Ascending aorta (tissue), 2 donors: ENCODE results near the gene APOB. TPM values are rescaled to one million over a fixed set of nuclear protein-coding genes. Genes with fewer than 3 reads are reported as not detected.

Experiments used
- DNase-seq, 2 donors: peaks; one replicate each; pipeline ENCODE4 v3.0.0-alpha.2; 2019; ENCODE audit warnings: low spot score in 2 of 2
- H3K27ac ChIP-seq, 2 donors: fragments of 200-600 bp; sonication (generic); one replicate each; pipeline ENCODE4 v1.5.1; 2016 to 2017; ENCODE audit warnings: mild to moderate bottlenecking in 1 of 2
- H3K27me3 ChIP-seq: fragments of 200-600 bp; sonication (generic); one replicate; pipeline ENCODE4 v1.5.1; 2017
- H3K36me3 ChIP-seq, 2 donors: fragments of 200-600 bp; sonication (generic); one replicate each; pipeline ENCODE4 v1.5.1; 2016
- H3K4me1 ChIP-seq, 2 donors: fragments of 200-600 bp; sonication (generic); one replicate each; pipeline ENCODE4 v1.5.1; 2016 to 2017; ENCODE audit warnings: mild to moderate bottlenecking in 1 of 2
- H3K4me3 ChIP-seq, 2 donors: fragments of 200-600 bp; sonication (generic); one replicate each; pipeline ENCODE4 v1.5.1; 2016 to 2017; ENCODE audit warnings: mild to moderate bottlenecking in 1 of 2
- H3K9me3 ChIP-seq, 2 donors: fragments of 200-600 bp; sonication (generic); one replicate each; pipeline ENCODE4 v1.5.1; 2016
- intact Hi-C: fragments of 100-400 bp; cut with DNase I; formaldehyde crosslinking; loops from one replicate; pipeline ENCODE4 v1.15.1; 2023
- total RNA-seq: library from RNA; depleted of rRNA; stranded (reverse); fragments of >200 nt; gene quantifications from one replicate; pipeline ENCODE4 v1.1.0, GENCODE V29; 2016
- TF ChIP-seq, protein P1 (sequence below), 3 experiments: fragments of 200-600 bp in 2 of 3; fragments of 450-650 bp in 1 of 3; sonication (generic) in 2 of 3; IDR thresholded peaks; one replicate each; pipeline ENCODE4 v1.5.1; 2016 to 2019; ENCODE audit warnings: antibody characterized with exemption in 3 of 3, mild to moderate bottlenecking in 1 of 3, moderate library complexity in 1 of 3

The APOB gene
- total RNA-seq, 1 donor from 2014 or later = 8.5 TPM

DNA sequence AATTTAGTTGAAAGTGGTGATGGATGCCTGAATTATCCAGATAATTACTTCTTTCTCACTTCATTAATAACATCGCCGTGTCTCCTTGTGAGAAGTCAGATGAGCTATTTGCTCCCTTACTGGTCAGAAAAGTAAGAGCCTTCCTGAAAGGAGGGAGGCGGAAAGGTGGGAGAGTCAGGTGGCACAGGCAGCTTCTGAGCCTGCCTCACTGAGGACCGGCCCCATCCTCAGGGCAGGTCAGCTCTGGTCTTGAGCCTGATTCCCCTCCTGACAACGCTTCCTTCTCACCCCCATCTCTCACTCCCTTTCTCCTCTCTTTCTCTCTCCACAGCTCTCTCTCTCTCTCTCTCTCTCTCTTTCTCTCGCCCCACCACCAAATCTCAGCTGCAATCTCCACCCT is 10.1 kb upstream of the APOB start:
- no peaks in the 10 kb centered on the region for H3K27me3 ChIP-seq
- H3K4me3 ChIP-seq = no peak overlapping the region
- H3K9me3 ChIP-seq = no peaks in the 10 kb centered on the region
- TF ChIP-seq, protein P1, sequence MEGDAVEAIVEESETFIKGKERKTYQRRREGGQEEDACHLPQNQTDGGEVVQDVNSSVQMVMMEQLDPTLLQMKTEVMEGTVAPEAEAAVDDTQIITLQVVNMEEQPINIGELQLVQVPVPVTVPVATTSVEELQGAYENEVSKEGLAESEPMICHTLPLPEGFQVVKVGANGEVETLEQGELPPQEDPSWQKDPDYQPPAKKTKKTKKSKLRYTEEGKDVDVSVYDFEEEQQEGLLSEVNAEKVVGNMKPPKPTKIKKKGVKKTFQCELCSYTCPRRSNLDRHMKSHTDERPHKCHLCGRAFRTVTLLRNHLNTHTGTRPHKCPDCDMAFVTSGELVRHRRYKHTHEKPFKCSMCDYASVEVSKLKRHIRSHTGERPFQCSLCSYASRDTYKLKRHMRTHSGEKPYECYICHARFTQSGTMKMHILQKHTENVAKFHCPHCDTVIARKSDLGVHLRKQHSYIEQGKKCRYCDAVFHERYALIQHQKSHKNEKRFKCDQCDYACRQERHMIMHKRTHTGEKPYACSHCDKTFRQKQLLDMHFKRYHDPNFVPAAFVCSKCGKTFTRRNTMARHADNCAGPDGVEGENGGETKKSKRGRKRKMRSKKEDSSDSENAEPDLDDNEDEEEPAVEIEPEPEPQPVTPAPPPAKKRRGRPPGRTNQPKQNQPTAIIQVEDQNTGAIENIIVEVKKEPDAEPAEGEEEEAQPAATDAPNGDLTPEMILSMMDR (IDR thresholded peaks at IDR 0.05) = no peak
- H3K36me3 ChIP-seq = no peaks in the 10 kb centered on the region
- no peak overlapping the region for H3K27ac ChIP-seq
- intact Hi-C loops = no loop called here
- no peaks in the 10 kb centered on the region for H3K4me1 ChIP-seq
- DNase-seq = no peak

DNA sequence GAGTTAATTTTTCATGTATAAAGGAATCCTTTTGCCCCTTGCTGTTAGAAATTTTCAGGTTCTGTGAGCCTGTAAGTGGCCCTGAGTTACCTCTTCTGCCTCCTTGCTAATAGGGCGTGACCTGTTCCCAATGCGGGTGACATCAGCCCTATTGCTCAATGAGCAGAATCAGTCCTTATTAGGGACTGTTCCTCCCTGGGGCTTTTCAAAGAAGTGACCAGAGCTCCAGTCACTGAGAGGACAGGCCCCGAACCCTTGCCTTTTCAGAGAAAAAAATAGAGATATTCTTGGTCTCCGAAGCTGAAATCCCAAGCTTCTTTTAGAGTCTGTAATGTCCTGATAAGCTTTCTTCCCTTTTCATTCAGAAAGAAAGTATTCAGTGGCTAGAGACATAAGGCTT is 8.2 kb upstream of the APOB start:
- no peaks in the 10 kb centered on the region for H3K27me3 ChIP-seq
- TF ChIP-seq, protein P1 (IDR thresholded peaks at IDR 0.05) = no peak
- no peaks in the 10 kb centered on the region for H3K9me3 ChIP-seq
- peak in 1 of 2 donors; percentile 67 for DNase-seq
- H3K4me3 ChIP-seq = no peak overlapping the region
- H3K36me3 ChIP-seq = no peaks in the 10 kb centered on the region
- intact Hi-C loops = no loop called here
- H3K4me1 ChIP-seq = no peaks in the 10 kb centered on the region
- no peak overlapping the region for H3K27ac ChIP-seq

DNA sequence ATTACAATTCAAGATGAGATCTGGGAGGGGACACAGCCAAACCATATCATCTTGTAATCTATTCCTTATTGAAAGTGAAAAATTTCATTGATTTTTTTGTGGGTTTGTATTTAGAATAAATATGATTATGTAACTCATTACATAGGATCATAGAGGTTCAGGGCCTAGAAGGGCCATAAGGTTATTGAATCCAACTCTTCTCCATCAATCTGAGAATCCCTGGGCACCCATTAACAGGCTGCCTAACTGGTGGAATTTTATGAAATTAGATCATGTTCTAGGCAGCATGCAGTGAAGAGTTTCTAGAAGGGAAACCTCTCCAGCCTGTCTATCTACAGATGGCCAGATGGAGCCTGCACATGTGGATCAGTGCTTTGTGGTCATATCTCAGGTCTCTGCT is 6.3 kb upstream of the APOB start:
- Histone ChIP-seq H3K36me3 (no peaks in the 10 kb centered on the region), H3K4me3 (no peak overlapping the region), H3K27ac (no peak overlapping the region), H3K9me3 (no peaks in the 10 kb centered on the region), H3K4me1 (no peaks in the 10 kb centered on the region), H3K27me3 (no peaks in the 10 kb centered on the region)
- no peak for DNase-seq
- intact Hi-C loops = no loop called here
- TF ChIP-seq, protein P1 (IDR thresholded peaks at IDR 0.05) = no peak

GRCh38 chr2:21047141-21048009 is 3.5 kb upstream of the APOB start:
- H3K27ac ChIP-seq = no peak overlapping the region
- peaks cover 0 to 8% of the 10 kb centered on the region in 2 donors for H3K4me1 ChIP-seq
- TF ChIP-seq, protein P1 (IDR thresholded peaks at IDR 0.05) = no peak
- no peak for DNase-seq
- intact Hi-C loops = loop anchor here (10.0 kb wide), 1 partner anchor 1447 kb away; no protein-coding TSS in a partner anchor
- no peaks in the 10 kb centered on the region for H3K36me3 ChIP-seq
- no peaks in the 10 kb centered on the region for H3K27me3 ChIP-seq
- H3K9me3 ChIP-seq = no peaks in the 10 kb centered on the region
- no peak overlapping the region for H3K4me3 ChIP-seq

DNA sequence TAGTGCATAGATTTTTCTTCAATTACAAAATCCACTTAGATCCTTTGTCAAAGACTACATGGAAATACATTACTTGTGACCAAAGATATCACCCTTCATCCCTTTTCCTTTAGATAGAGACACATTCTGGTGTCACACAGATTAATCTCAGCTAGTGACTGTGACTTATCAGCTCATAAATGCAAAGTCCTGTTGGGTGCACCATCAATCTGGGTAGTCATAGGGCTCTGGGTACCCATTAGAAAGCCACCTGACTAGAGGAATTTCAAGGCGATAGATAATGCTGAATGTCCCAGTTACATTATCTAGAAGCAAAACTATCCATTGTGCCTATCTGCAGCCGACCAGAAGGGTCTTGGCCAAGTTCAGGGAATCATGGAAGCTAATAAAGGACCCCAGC is 2.6 kb upstream of the APOB start:
- no peaks in the 10 kb centered on the region for H3K27me3 ChIP-seq
- DNase-seq = no peak
- H3K36me3 ChIP-seq = no peaks in the 10 kb centered on the region
- intact Hi-C loops = loop anchor here (10.0 kb wide), 1 partner anchor 1448 kb away; no protein-coding TSS in a partner anchor
- H3K4me3 ChIP-seq = no peak overlapping the region
- peaks cover 0 to 8% of the 10 kb centered on the region in 2 donors for H3K4me1 ChIP-seq
- H3K27ac ChIP-seq = no peak overlapping the region
- TF ChIP-seq, protein P1 (IDR thresholded peaks at IDR 0.05) = no peak
- H3K9me3 ChIP-seq = no peaks in the 10 kb centered on the region
